C4-2B (cell line): ENCODE measurements around the gene CAMK2A.

Experiments used
- CTCF ChIP-seq: fragments of 450-650 bp; conservative IDR thresholded peaks from 2 replicates; pipeline ENCODE4 v1.5.1; 2017; ENCODE audit warnings: mild to moderate bottlenecking
- ZFX ChIP-seq: fragments of 450-650 bp; IDR thresholded peaks from 2 replicates; pipeline ENCODE4 v1.6.1; 2017

- TF ChIP-seq CTCF (no peak), ZFX (no peak)
These were observed 70.9 kb downstream of the CAMK2A start for GRCh38 chr5:150218693-150219035.
